ENCODE measurements around the gene NSMF. TPM values are rescaled to one million over a fixed set of nuclear protein-coding genes. Genes with fewer than 3 reads are reported as not detected.

NSMF gene
- total and polyA plus RNA-seq, 4 donors, result 13.8 to 39.8 (median 30.1) TPM

- H3K27me3 ChIP-seq (ENCODE audit: control insufficient read depth in 3 of 3, insufficient read depth in 3 of 3, low read length in 2 of 3), result no peaks in the 10 kb centered on the region
- no peak for DNase-seq
- no peaks in the 10 kb centered on the region for H3K9me3 ChIP-seq (ENCODE audit: control insufficient read depth in 4 of 4, insufficient read depth in 3 of 4, low read length in 3 of 4)
- no peak for ATAC-seq (ENCODE audit: insufficient read depth, low FRiP score)
- H3K9ac ChIP-seq (ENCODE audit: insufficient read depth in 1 of 2, low read length in 2 of 2), result no peak overlapping the region
- H3K4me1 ChIP-seq (ENCODE audit: control insufficient read depth in 5 of 5, insufficient read depth in 5 of 5, low read length in 5 of 5), result peaks cover 0 to 4% (median 0%) of the 10 kb centered on the region in 5 donors
- no peak overlapping the region for H3K27ac ChIP-seq (ENCODE audit: low read depth in 1 of 2, low read length in 1 of 2)
- WGBS, 2 donors, result 74 to 95% methylated on average over 6 of the region's 6 CpGs
- no peaks in the 10 kb centered on the region for H3K36me3 ChIP-seq (ENCODE audit: control insufficient read depth in 4 of 4, insufficient read depth in 4 of 4, low read length in 4 of 4)
- no peak for TF ChIP-seq CTCF (IDR thresholded peaks at IDR 0.05; ENCODE audit: control extremely low read depth, extremely low read depth)
- no peak overlapping the region for H3K4me3 ChIP-seq
These were observed 30.9 kb downstream of the NSMF start for GRCh38 chr9:137428311-137428630.

- 84 to 91% methylated on average over 27 of the region's 27 CpGs for WGBS, 2 donors
- Histone ChIP-seq H3K27me3 (ENCODE audit: control insufficient read depth in 3 of 3, insufficient read depth in 3 of 3, low read length in 2 of 3) (no peaks in the 10 kb centered on the region), H3K9ac (ENCODE audit: insufficient read depth in 1 of 2, low read length in 2 of 2) (no peak overlapping the region), H3K9me3 (ENCODE audit: control insufficient read depth in 4 of 4, insufficient read depth in 3 of 4, low read length in 3 of 4) (no peaks in the 10 kb centered on the region), H3K27ac (ENCODE audit: low read depth in 1 of 2, low read length in 1 of 2) (no peak overlapping the region), H3K4me1 (ENCODE audit: control insufficient read depth in 5 of 5, insufficient read depth in 5 of 5, low read length in 5 of 5) (peaks cover 0 to 4% (median 0%) of the 10 kb centered on the region in 5 donors), H3K36me3 (ENCODE audit: control insufficient read depth in 4 of 4, insufficient read depth in 4 of 4, low read length in 4 of 4) (no peaks in the 10 kb centered on the region), H3K4me3 (no peak overlapping the region)
- ATAC-seq (ENCODE audit: insufficient read depth, low FRiP score) (no peak), DNase-seq (no peak)
- no peak for TF ChIP-seq CTCF (IDR thresholded peaks at IDR 0.05; ENCODE audit: control extremely low read depth, extremely low read depth)
These were observed 31.5 kb downstream of the NSMF start for GRCh38 chr9:137427454-137428310.

GRCh38 chr9:137426018-137426681 is 33.0 kb downstream of the NSMF start:
- no peak for ATAC-seq (ENCODE audit: insufficient read depth, low FRiP score)
- no peak overlapping the region for H3K9ac ChIP-seq (ENCODE audit: insufficient read depth in 1 of 2, low read length in 2 of 2)
- no peak overlapping the region for H3K27ac ChIP-seq (ENCODE audit: low read depth in 1 of 2, low read length in 1 of 2)
- no peak for TF ChIP-seq CTCF (IDR thresholded peaks at IDR 0.05; ENCODE audit: control extremely low read depth, extremely low read depth)
- peak in 1 of 3 donors; percentile 9 for DNase-seq
- no peak overlapping the region for H3K4me3 ChIP-seq
- H3K4me1 ChIP-seq (ENCODE audit: control insufficient read depth in 5 of 5, insufficient read depth in 5 of 5, low read length in 5 of 5), result peaks cover 0 to 16% (median 3%) of the 10 kb centered on the region in 5 donors
- 88 to 92% methylated on average over 18 of the region's 18 CpGs for WGBS, 2 donors
- no peaks in the 10 kb centered on the region for H3K27me3 ChIP-seq (ENCODE audit: control insufficient read depth in 3 of 3, insufficient read depth in 3 of 3, low read length in 2 of 3)
- H3K36me3 ChIP-seq (ENCODE audit: control insufficient read depth in 4 of 4, insufficient read depth in 4 of 4, low read length in 4 of 4), result no peaks in the 10 kb centered on the region
- H3K9me3 ChIP-seq (ENCODE audit: control insufficient read depth in 4 of 4, insufficient read depth in 3 of 4, low read length in 3 of 4), result no peaks in the 10 kb centered on the region

Measured in lung (tissue), 12 donors.